Osteoblast (primary cell): ENCODE measurements around the gene SAMD10. TPM values are rescaled to one million over a fixed set of nuclear protein-coding genes. Genes with fewer than 3 reads are reported as not detected.

Experiments used
- DNase-seq: peaks from one replicate; pipeline ENCODE4 v3.0.0; 2011; ENCODE audit warnings: low spot score, mixed read lengths; ENCODE audit not compliant: insufficient read length; ENCODE audit errors: missing footprints
- H2AFZ ChIP-seq: 2 replicates; pipeline ENCODE4 v1.6.0; 2011; ENCODE audit warnings: mild to moderate bottlenecking, low read length
- H3K27ac ChIP-seq: 2 replicates; pipeline ENCODE4 v1.5.1; 2011; ENCODE audit warnings: mild to moderate bottlenecking, low read depth, low read length, moderate library complexity
- H3K27me3 ChIP-seq: 2 replicates; pipeline ENCODE4 v1.6.0; 2012; ENCODE audit warnings: mild to moderate bottlenecking, control low read depth, inconsistent platforms, low read length, moderate library complexity; ENCODE audit not compliant: insufficient read depth
- H3K36me3 ChIP-seq: 2 replicates; pipeline ENCODE4 v1.5.1; 2011; ENCODE audit warnings: mild to moderate bottlenecking, low read length, control low read depth, moderate library complexity; ENCODE audit not compliant: insufficient read depth
- H3K4me1 ChIP-seq: 2 replicates; pipeline ENCODE4 v1.5.1; 2011; ENCODE audit warnings: mild to moderate bottlenecking, low read length, control low read depth, moderate library complexity; ENCODE audit not compliant: insufficient read depth
- H3K4me2 ChIP-seq: 2 replicates; pipeline ENCODE4 v1.6.0; 2011; ENCODE audit warnings: mild to moderate bottlenecking, low read length; ENCODE audit not compliant: insufficient read depth
- H3K4me3 ChIP-seq: fragments of 200-600 bp; sonication (generic); 3 replicates; pipeline ENCODE4 v1.5.1; 2012; ENCODE audit warnings: mild to moderate bottlenecking, low read length, inconsistent platforms; ENCODE audit not compliant: insufficient read depth
- H3K79me2 ChIP-seq: 2 replicates; pipeline ENCODE4 v1.6.0; 2012; ENCODE audit warnings: mild to moderate bottlenecking, low read length, control low read depth, inconsistent platforms; ENCODE audit not compliant: insufficient read depth
- H3K9me3 ChIP-seq: 2 replicates; pipeline ENCODE4 v1.5.1; 2011; ENCODE audit warnings: low read depth, low read length, control low read depth
- H4K20me1 ChIP-seq: 2 replicates; pipeline ENCODE4 v1.6.0; 2012; ENCODE audit warnings: mild to moderate bottlenecking, low read length, control low read depth; ENCODE audit not compliant: insufficient read depth
- total RNA-seq: library from RNA; depleted of rRNA; stranded (reverse); fragments of >200 nt; gene quantifications from 2 replicates; pipeline ENCODE4 v1.2.3, GENCODE V29; 2012
- TF ChIP-seq, protein P1 (sequence below): IDR thresholded peaks from 2 replicates; pipeline ENCODE4 v1.5.1; 2011; ENCODE audit warnings: mild to moderate bottlenecking, low read depth, low read length, moderate library complexity; ENCODE audit errors: extremely low read depth

SAMD10 gene
- total RNA-seq, 1 donor = 1.4 TPM

DNA sequence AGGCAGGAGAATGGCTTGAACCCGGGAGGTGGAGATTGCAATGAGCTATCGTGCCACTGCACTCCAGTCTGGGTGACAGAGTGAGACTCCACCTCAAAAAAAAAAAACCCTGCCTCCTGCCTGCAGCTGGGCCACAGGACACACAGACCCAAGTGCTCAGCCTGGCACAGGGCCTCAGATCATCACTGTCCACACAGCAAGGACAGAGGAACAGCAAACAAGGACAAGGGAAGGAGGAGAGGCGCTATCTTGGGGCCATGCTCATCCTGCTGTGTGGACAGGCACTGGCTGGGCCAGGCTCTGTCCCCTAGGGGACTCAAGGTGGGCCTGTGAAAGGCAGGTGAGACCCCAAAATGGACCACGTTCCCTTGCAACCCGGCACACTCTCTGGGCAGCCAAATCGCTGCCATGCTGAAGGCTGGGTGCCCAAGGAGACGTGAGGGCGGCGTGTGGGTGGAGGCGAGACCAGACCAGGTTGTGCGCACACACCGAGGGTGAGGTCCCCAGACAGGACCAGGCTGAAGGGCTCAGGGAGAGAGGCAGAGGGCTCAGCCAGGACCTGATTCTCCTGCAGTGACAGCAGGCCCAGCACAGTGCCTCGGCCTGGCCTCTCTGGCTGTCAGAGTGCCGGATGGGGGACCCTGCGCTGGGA is 32.3 kb downstream of the SAMD10 start:
- Histone ChIP-seq H3K36me3 (peaks cover 9% of the 10 kb centered on the region), H3K9me3 (no peaks in the 10 kb centered on the region), H3K4me2 (no peak overlapping the region), H3K4me3 (no peak overlapping the region), H3K27ac (no peak overlapping the region), H3K4me1 (peaks cover 9% of the 10 kb centered on the region), H2AFZ (no peak overlapping the region), H3K79me2 (peaks cover 70% of the 10 kb centered on the region), H3K27me3 (no peaks in the 10 kb centered on the region), H4K20me1 (peaks cover 82% of the 10 kb centered on the region)
- DNase-seq = no peak
- TF ChIP-seq, protein P1, sequence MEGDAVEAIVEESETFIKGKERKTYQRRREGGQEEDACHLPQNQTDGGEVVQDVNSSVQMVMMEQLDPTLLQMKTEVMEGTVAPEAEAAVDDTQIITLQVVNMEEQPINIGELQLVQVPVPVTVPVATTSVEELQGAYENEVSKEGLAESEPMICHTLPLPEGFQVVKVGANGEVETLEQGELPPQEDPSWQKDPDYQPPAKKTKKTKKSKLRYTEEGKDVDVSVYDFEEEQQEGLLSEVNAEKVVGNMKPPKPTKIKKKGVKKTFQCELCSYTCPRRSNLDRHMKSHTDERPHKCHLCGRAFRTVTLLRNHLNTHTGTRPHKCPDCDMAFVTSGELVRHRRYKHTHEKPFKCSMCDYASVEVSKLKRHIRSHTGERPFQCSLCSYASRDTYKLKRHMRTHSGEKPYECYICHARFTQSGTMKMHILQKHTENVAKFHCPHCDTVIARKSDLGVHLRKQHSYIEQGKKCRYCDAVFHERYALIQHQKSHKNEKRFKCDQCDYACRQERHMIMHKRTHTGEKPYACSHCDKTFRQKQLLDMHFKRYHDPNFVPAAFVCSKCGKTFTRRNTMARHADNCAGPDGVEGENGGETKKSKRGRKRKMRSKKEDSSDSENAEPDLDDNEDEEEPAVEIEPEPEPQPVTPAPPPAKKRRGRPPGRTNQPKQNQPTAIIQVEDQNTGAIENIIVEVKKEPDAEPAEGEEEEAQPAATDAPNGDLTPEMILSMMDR = no peak

DNA sequence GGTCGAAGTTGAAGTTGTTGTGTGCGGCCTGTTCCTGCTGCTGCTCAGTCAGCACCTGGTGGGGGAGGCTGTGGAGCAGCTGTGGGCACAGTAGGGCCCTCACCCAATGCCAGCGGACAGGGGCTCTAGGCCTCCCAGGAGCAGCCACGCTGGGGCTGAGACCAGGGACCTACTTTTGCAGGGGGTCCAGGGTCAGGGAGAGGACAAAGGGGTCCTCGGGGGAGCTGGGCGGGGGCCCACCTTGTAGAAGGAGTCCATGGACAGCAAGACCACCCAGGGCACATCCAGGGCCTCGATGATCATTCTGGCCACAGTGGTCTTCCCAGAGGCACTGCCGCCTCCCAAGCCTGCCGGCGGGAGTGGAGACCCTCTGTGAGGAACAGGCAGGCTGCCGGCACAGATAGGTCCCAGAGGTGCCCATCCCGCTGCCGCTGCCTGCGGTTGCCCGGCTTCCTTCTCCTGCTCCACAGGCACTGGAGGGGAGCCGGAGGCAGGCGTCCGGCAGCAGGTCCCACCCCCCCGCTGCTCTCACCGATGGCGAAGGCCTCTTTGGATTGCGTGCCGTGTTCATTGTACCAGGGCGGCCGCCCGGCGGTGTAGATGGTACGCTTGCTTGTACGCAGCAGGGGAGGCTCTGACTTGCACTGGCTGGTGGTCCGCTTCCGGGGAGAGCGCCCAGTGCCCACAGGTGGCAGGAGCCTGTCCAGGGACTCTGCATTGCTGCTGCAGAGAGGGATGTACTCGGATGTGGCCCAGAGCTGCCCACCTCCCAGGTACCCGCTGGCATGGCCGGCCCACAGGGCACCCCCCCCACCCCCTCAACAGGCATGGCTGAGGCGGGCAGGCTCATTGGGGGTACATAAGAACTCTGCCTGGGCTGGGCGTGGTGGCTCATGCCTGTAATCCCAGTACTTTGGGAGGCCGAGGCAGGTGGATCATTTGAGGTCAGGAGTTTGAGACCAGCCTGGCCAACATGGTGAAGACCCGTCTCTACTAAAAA is 33.2 kb downstream of the SAMD10 start:
- peaks cover 63% of the 10 kb centered on the region for H3K79me2 ChIP-seq
- H4K20me1 ChIP-seq = peaks cover 78% of the 10 kb centered on the region

DNA sequence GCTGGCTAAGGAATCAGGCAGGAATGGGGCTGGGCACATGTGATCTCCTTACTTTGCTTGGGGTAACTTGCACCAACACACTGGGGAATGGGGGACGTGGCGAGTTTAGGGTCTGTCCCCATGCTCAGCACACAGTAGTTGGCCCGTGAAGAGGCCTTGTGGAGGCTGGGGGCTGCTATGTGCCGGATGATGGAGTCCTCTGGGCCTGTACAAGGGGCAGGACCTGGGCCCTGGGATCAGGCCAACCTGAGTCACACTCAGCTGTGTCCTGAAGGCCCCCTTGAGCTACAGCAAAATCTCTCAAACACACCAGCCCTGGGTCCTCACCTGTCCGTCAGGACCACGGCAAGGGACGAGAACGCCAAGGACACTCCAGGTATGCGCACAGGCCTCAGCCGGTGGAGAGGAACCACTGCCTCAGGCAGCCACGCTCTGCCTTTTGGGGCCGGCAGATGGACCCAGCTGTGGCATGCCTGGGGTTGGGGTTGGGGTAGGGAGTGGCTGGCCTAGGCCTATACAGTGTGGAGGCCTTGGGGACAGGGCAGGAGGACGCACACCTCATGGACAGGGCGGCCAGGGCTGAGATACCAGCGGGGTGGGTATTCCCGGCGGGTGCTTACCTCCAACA is 34.3 kb downstream of the SAMD10 start:
- no peak for DNase-seq
- TF ChIP-seq, protein P1 = no peak
- Histone ChIP-seq H3K4me1 (peaks cover 9% of the 10 kb centered on the region), H3K79me2 (peaks cover 60% of the 10 kb centered on the region), H4K20me1 (peaks cover 76% of the 10 kb centered on the region), H3K9me3 (no peaks in the 10 kb centered on the region), H3K27ac (no peak overlapping the region), H2AFZ (no peak overlapping the region), H3K27me3 (no peaks in the 10 kb centered on the region), H3K36me3 (peaks cover 17% of the 10 kb centered on the region), H3K4me2 (no peak overlapping the region), H3K4me3 (no peak overlapping the region)

More for the DNA sequence above, 33.2 kb downstream of the SAMD10 start:
- no peak overlapping the region for H2AFZ ChIP-seq
- H3K27ac ChIP-seq = no peak overlapping the region
- TF ChIP-seq, protein P1 = no peak
- peaks cover 9% of the 10 kb centered on the region for H3K36me3 ChIP-seq
- H3K27me3 ChIP-seq = no peaks in the 10 kb centered on the region
- H3K9me3 ChIP-seq = no peaks in the 10 kb centered on the region
- no peak overlapping the region for H3K4me3 ChIP-seq
- H3K4me1 ChIP-seq = peaks cover 9% of the 10 kb centered on the region
- no peak for DNase-seq
- no peak overlapping the region for H3K4me2 ChIP-seq
